HepG2 (cell line): Measurements from ENCODE around the gene SLC18A3. TPM values are rescaled to one million over a fixed set of nuclear protein-coding genes. Genes with fewer than 3 reads are reported as not detected.

Experiments used
- ATAC-seq: fragments of 200-7000 bp; cut with Tn5 transposase; 3 replicates; pipeline ENCODE4 v1.9.1; 2020; ENCODE audit warnings: mild to moderate bottlenecking, moderate library complexity
- BruUV-seq: library from RNA; stranded (reverse); fragments of 400-500 nt; replicated peaks from 2 replicates; lab custom pipeline; 2021; lab: Mats Ljungman, UMichigan
- CTCF ChIA-PET: fragments of 300-600 bp; formaldehyde crosslinking; extraction: SDS; loops from one replicate; lab custom pipeline; 2021; ENCODE audit warnings: low total read pairs, inconsistent platforms, low intra/inter-chr PET ratio; lab: Yijun Ruan, JAX
- POLR2A ChIA-PET: fragments of 350-600 bp; sonication (Branson Sonifier 250); formaldehyde crosslinking; loops from one replicate; lab custom pipeline; 2020; ENCODE audit warnings: antibody characterized with exemption, inconsistent platforms; lab: Yijun Ruan, JAX
- DNase-seq: peaks from one replicate; pipeline ENCODE4 v3.0.0-alpha.2; 2015; ENCODE audit warnings: low spot score
- FAIRE-seq: peaks from 3 replicates; lab custom pipeline; 2011; peaks lifted over from hg19 to GRCh38; lab: Jason Lieb, UNC
- H2AFZ ChIP-seq: one replicate; pipeline ENCODE4 v1.6.1; 2011; ENCODE audit warnings: low read length, inconsistent platforms
- H3K27ac ChIP-seq: fragments of 300-600 bp; 3 replicates; pipeline ENCODE4 v1.8.0; 2011; ENCODE audit warnings: mixed run types, mild to moderate bottlenecking, mixed read lengths, low read length, inconsistent platforms; ENCODE audit not compliant: insufficient read depth; ENCODE audit errors: extremely low read length
- H3K27me3 ChIP-seq, 2 experiments: fragments of 200-600 bp in 1 of 2; 2 replicates in 1 of 2; 3 replicates in 1 of 2; pipeline versions ENCODE4 v1.6.0 to v1.8.0; 2011; ENCODE audit warnings: low read length in 2 of 2, mild to moderate bottlenecking in 2 of 2, moderate library complexity in 2 of 2, inconsistent platforms in 1 of 2; ENCODE audit not compliant: insufficient read depth in 2 of 2, control insufficient read depth in 1 of 2
- H3K36me3 ChIP-seq, 2 experiments: fragments of 200-600 bp in 1 of 2; replicated peaks in 1 of 2; 2 replicates in 1 of 2; 3 replicates in 1 of 2; pipeline versions ENCODE4 v1.5.1 to v1.8.0; 2011; ENCODE audit warnings: low read length in 2 of 2, inconsistent platforms in 1 of 2; ENCODE audit not compliant: insufficient read depth in 2 of 2, control insufficient read depth in 1 of 2
- H3K4me1 ChIP-seq: 2 replicates; pipeline ENCODE4 v1.5.1; 2012; ENCODE audit warnings: low read length, inconsistent platforms; ENCODE audit not compliant: insufficient read depth
- H3K4me2 ChIP-seq: 2 replicates; pipeline ENCODE4 v1.6.0; 2011; ENCODE audit warnings: low read depth, low read length, inconsistent platforms
- H3K4me3 ChIP-seq, 3 experiments: fragments of 200-600 bp in 1 of 3; sonication (generic), shearing (Covaris generic) in 1 of 3; replicated peaks in 1 of 3; 2 replicates each; pipeline ENCODE4 v1.5.1; 2011 to 2016; ENCODE audit warnings: low read length in 3 of 3, inconsistent platforms in 2 of 3, low read depth in 2 of 3, mild to moderate bottlenecking in 2 of 3, control low read depth in 1 of 3, mixed read lengths in 1 of 3; ENCODE audit not compliant: insufficient read depth in 1 of 3
- H3K79me2 ChIP-seq: one replicate; pipeline ENCODE4 v1.6.1; 2011; ENCODE audit warnings: low read length, inconsistent platforms; ENCODE audit not compliant: insufficient read depth
- H3K9ac ChIP-seq: 2 replicates; pipeline ENCODE4 v1.6.0; 2011; ENCODE audit warnings: mild to moderate bottlenecking, low read depth, low read length, inconsistent platforms; ENCODE audit not compliant: insufficient read depth
- H3K9me3 ChIP-seq: 2 replicates; pipeline ENCODE4 v1.5.1; 2012; ENCODE audit warnings: mild to moderate bottlenecking, low read length
- H4K20me1 ChIP-seq: 2 replicates; pipeline ENCODE4 v1.6.0; 2011; ENCODE audit warnings: inconsistent platforms, mild to moderate bottlenecking, low read length, moderate library complexity; ENCODE audit not compliant: insufficient read depth
- CSRNP1 ChIP-seq: sonication (generic); formaldehyde crosslinking; IDR thresholded peaks from 2 replicates; pipeline ENCODE4 v1.8.1; 2023; ENCODE audit warnings: mild to moderate bottlenecking, missing genetic modification reagents
- FOXC1 ChIP-seq: sonication (generic); formaldehyde crosslinking; IDR thresholded peaks from 2 replicates; pipeline ENCODE4 v1.8.0; 2022; ENCODE audit warnings: mild to moderate bottlenecking, missing genetic modification reagents, borderline replicate concordance
- HNRNPL ChIP-seq: fragments of 200-400 bp; formaldehyde crosslinking; IDR thresholded peaks from 2 replicates; pipeline ENCODE4 v1.6.1; 2017; ENCODE audit warnings: mild to moderate bottlenecking, low read depth, low read length
- MXI1 ChIP-seq: IDR thresholded peaks from 3 replicates; pipeline ENCODE4 v1.6.1; 2012; ENCODE audit warnings: low read depth, low read length, inconsistent platforms, borderline replicate concordance
- NFKBIZ ChIP-seq: IDR thresholded peaks from 2 replicates; pipeline ENCODE4 v1.6.1; 2018; ENCODE audit warnings: missing genetic modification reagents, missing compliant biosample characterization
- RFX3 ChIP-seq: IDR thresholded peaks from 2 replicates; pipeline ENCODE4 v1.6.1; 2016; ENCODE audit warnings: missing biosample characterization, missing genetic modification reagents
- ZBTB21 ChIP-seq: sonication (generic); formaldehyde crosslinking; IDR thresholded peaks from 2 replicates; pipeline ENCODE4 v1.4.0; 2020; ENCODE audit warnings: missing genetic modification reagents
- ZNF317 ChIP-seq: sonication (generic); formaldehyde crosslinking; IDR thresholded peaks from 2 replicates; pipeline ENCODE4 v1.5.0; 2020; ENCODE audit warnings: mild to moderate bottlenecking, missing genetic modification reagents
- ZNF382 ChIP-seq: sonication (generic); formaldehyde crosslinking; IDR thresholded peaks from 2 replicates; pipeline ENCODE4 v1.5.0; 2020; ENCODE audit warnings: missing genetic modification reagents, mild to moderate bottlenecking, borderline replicate concordance
- ZNF550 ChIP-seq: sonication (generic); formaldehyde crosslinking; IDR thresholded peaks from 2 replicates; pipeline ENCODE4 v1.4.0; 2020; ENCODE audit warnings: mild to moderate bottlenecking, missing genetic modification reagents, borderline replicate concordance
- ZNF605 ChIP-seq: sonication (generic); formaldehyde crosslinking; IDR thresholded peaks from 2 replicates; pipeline ENCODE4 v1.8.0; 2022; ENCODE audit warnings: mild to moderate bottlenecking, missing genetic modification reagents
- ZNF839 ChIP-seq: sonication (generic); formaldehyde crosslinking; IDR thresholded peaks from 2 replicates; pipeline ENCODE4 v1.4.0; 2020; ENCODE audit warnings: missing genetic modification reagents, mild to moderate bottlenecking, borderline replicate concordance
- WGBS: methylation state at CpG from one replicate; pipeline ENCODE4 v1.1.6; 2017; ENCODE audit warnings: low lambda C conversion rate; 5-methylcytosine and 5-hydroxymethylcytosine counted together
- in situ Hi-C: cut with HindIII; loops from 2 replicates; pipeline ENCODE4 v1.10.0; 2017; ENCODE audit warnings: low pct_unique_long_range_greater_than_20kb; ENCODE audit not compliant: extremely low pct_ligation_motif_present
- intact Hi-C: fragments of 100-400 bp; cut with micrococcal nuclease; formaldehyde crosslinking; loops from one replicate; pipeline ENCODE4 v1.10.0; 2022; ENCODE audit not compliant: unreplicated experiment
- polyA plus RNA-seq, 8 experiments: library from polyadenylated mRNA; depleted of rRNA in 3 of 8; stranded (reverse) in 7 of 8; unstranded in 1 of 8; fragments of >200 nt; fragmentation: Illumina TruSeq in 4 of 8; extraction: Trizol in 4 of 8; gene quantifications; 2 replicates each; pipeline versions ENCODE4 v1.2.1 to v1.2.3, GENCODE V29; 2011 to 2016; ENCODE audit warnings: low read depth in 4 of 8, missing spikeins in 1 of 8, mixed read lengths in 1 of 8; ENCODE audit not compliant: insufficient read depth in 1 of 8
- total RNA-seq, 5 experiments: library from RNA; depleted of rRNA; stranded (reverse); fragments of >200 nt; fragmentation: Illumina TruSeq; extraction: Trizol; gene quantifications; 2 replicates each; pipeline ENCODE4 v1.2.3, GENCODE V29; 2016; ENCODE audit warnings: low read depth in 1 of 5

SLC18A3 gene
- total and polyA plus RNA-seq, 2 of the 13 experiments (the other 11 are each of a cell fraction or from before 2014, with no cell fraction given) = not detected

- H3K9me3 ChIP-seq = no peaks in the 10 kb centered on the region
- no peaks in the 10 kb centered on the region for H3K36me3 ChIP-seq
- H3K27ac ChIP-seq = no peak overlapping the region
- ATAC-seq (no peak), DNase-seq (no peak), FAIRE-seq (no peak)
- H2AFZ ChIP-seq = no peak overlapping the region
- H3K9ac ChIP-seq = no peak overlapping the region
- POLR2A ChIA-PET = no interaction called here
- WGBS = 33% methylated on average over 2 of the region's 8 CpGs
- H3K79me2 ChIP-seq = no peaks in the 10 kb centered on the region
- no peak overlapping the region for H3K4me3 ChIP-seq
- TF ChIP-seq ZNF317 (CRISPR knock-in tag) (no peak), NFKBIZ (CRISPR knock-in tag) (no peak), FOXC1 (CRISPR knock-in tag) (no peak), MXI1 (no peak), ZBTB21 (CRISPR knock-in tag) (no peak), ZNF605 (CRISPR knock-in tag) (no peak), ZNF839 (no peak), ZNF550 (CRISPR knock-in tag) (no peak), CSRNP1 (CRISPR knock-in tag) (no peak), ZNF382 (CRISPR knock-in tag) (no peak), RFX3 (CRISPR knock-in tag) (no peak), HNRNPL (no peak)
- H3K27me3 ChIP-seq = peaks cover 0 to 13% of the 10 kb centered on the region in 2 experiments; a peak in 2 of 5 replicates
- in situ Hi-C loops = loop anchor here (10.0 to 25.0 kb wide), 2 partner anchors 166 to 614 kb away; partner anchors contain the start of gene OGDHL
- intact Hi-C loops = no loop called here
- CTCF ChIA-PET = no interaction called here
- H3K4me1 ChIP-seq = peaks cover 12% of the 10 kb centered on the region; the same call in 1 of the 2 replicates
- BruUV-seq = no TSS peak
- H4K20me1 ChIP-seq = no peaks in the 10 kb centered on the region; the same call in 1 of the 2 replicates
- H3K4me2 ChIP-seq = no peak overlapping the region
Measured at GRCh38 chr10:49598164-49598856, 11.8 kb upstream of the SLC18A3 start.
